ENCODE data around the gene COL21A1.
"Not testable (repeated sequence)": the region's sequence is repeated elsewhere in the genome, so short reads cannot be mapped to it uniquely, and the experiment has no call there.

COL21A1 gene

DNA sequence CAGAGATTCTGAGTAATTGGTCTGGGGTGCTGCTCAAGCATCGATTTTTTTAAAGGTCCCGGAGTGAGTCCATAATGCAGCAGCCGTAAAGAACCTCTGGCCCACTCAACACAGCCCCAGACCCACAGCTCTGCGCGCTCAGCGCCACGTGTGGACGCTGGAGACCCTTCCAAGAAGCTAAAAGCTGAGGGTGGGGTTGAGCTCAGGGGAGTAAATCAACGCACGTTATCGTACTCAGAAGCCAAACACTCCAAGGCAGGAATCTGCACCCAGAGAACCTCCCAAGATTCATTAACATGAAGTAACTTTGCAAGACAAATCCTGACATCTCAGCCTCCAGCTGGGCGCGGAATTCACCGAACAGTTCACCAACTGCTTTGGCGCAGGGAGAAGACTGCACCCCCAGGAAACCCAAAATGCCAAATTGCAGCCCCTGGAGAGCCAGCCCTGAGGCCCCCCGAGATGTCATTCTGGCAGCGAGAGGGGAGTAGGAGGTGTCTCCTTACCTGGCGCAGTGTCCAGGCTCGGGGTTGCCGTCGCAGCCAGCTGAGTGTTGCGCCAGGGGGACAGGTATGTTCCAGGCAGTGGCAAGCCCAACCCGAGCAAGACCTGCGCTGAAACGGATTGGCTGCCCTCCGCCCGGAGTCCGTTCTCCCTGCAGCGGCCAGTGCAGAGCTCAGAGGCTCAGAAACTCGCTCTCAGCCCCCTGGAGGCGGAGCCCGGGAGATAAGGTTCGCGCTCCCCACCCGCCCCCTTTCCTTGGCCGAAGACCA lies at the start of gene COL21A1:
TSS of gene COL21A1 (minus strand) at position 700 of the 773 bp plus-strand sequence. CDS start 64,962 bp downstream, outside the sequence.
- intact Hi-C loops (cut with DNase I) = no loop called here
- DNase-seq = peak in 9 of 10 donors; percentile 10 to 87 (median 33)

DNA sequence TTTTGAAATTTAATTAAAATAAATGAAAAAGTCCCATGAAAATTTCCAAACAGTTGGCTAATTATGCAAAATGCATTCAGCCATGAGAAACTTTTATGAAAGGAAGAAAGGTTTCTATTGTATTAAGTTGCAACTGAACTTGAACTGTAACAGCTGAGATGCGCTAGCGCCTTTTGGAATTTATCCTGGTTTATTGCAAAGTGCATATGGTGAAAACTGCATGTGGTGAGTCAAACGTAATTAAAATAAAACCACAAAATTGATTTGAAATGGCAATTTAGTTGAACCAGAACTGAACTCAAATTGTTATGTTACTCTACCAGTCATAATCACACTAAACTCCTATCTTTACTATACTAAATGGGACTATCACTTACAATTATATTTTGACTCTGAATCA lies 46.4 kb upstream of the COL21A1 start:
- DNase-seq = no peak
- intact Hi-C loops (cut with DNase I) = no loop called here

DNA sequence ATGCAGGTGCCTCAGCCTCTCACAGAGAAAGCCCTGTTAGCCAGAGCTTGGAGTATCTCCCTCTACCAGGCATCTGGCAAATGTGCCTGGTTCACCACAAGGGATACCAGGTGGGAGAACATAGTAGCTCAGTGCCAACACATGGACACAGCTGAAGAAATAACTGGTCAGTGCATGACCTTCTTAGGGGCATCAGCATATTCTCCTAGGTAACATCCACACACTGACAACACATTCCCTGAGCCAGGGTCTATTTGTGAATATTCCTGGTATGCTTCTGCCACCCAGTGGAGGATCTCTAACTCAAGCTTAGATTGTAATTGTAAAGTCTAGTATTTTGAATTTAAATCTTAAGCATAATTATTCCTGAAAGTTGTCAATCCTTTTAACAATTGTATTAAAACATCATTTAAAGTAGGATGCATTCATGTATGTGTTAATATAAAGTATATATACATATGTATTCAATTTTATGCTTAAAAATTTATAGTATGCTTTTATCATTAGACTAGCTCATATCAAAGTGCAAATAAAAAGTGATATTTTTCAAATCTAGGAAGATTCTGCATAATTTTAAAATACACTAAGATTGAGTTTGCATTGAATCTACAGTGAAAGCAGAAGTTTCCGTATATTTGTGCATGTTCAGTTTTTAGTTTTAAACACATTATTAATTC lies 45.3 kb upstream of the COL21A1 start:
- peak in 3 of 10 donors; percentile 8 to 54 (median 10) for DNase-seq
- intact Hi-C loops (cut with DNase I) = loop anchor here (1.0 kb wide), 1 partner anchor 312 kb away; no protein-coding TSS in a partner anchor

DNA sequence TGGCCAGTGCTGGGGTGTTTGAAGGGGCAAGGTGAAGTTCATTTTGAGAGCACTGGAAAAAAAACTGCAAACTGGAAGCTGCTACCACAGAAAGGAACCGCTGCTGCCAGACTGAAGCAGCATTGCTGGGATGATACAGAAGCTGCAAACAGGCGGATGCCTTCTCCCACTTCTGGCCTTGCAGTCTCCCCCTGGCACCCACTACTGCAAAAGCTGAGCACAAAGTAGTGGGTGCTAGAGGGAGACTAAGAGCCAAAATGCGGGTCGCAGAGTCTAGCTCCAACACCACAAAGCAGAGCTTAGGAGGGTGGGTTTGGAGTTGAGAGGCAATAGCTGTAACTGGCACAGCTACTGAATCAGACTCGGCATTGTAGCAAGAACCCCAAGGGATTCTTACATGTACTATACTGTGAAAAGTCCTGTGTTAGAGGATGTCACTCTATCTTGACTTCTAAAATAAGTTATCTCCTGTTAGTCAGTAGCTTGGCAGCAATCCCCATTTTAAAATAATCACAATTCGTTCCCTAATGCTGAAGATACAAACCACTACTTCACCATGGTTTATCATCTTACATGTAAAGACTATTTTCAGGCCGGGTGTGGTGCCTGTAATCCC lies 44.0 kb upstream of the COL21A1 start:
- intact Hi-C loops (cut with DNase I) = no loop called here
- DNase-seq = peak in 2 of 10 donors; percentile 31 to 58

DNA sequence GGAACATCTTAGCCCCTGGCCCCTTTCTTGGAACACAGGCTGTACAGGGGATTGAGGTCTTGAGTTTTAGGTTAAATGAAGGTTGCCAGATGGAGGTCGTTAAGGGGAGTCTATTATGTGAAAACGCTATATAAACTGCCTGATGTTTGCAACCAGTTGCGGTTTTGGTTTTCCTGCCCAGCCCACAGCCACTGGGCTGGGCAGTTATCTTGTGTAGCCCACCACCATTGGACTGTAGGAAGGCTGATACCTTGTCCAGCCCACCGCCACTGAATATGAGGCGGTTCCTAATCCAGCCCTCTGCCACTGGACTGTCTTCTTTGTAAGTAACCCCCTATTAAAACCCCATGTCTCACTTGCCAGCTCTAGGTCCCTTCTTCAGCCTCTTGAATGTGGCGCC lies 42.3 kb upstream of the COL21A1 start:
- no peak for DNase-seq
- intact Hi-C loops (cut with DNase I) = no loop called here

DNA sequence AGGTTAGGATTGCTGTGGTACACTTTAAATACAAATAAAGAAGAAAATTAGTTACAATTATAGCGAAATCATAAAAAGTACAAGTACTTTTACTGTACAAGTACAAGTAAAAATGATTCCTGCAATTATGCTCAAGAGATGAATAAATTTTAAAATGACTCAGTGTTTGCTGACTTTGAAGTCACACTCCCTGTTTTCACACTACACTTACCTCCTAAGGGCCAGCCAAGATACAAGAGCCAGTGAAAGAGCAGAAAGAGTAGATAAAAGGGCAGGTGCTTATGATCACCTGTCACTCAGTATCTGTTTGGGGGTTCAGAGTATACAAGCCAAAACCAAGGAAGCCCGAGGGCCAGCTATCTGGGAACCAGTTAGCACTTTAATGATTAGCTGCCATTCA lies 41.0 kb upstream of the COL21A1 start:
- intact Hi-C loops (cut with DNase I) = no loop called here
- DNase-seq = no peak

DNA sequence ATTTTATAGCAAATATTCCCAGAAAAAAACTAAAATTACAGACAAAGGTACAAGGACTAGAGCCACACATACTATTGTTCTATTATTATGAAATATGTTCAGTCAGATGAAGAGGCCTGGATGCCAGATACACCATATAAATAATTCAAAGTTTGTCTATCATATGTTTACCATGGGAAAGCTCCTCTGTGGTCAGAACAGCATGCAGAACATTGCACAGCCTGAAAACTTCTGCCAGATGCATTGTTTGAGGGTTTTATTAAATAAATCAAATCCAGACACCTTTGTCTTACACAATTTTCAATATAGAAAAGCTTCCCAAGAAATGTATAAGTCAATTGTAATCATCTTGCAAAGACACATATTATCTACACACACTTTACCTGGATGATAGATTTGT lies 35.0 kb upstream of the COL21A1 start:
- intact Hi-C loops (cut with DNase I) = no loop called here
- no peak for DNase-seq

DNA sequence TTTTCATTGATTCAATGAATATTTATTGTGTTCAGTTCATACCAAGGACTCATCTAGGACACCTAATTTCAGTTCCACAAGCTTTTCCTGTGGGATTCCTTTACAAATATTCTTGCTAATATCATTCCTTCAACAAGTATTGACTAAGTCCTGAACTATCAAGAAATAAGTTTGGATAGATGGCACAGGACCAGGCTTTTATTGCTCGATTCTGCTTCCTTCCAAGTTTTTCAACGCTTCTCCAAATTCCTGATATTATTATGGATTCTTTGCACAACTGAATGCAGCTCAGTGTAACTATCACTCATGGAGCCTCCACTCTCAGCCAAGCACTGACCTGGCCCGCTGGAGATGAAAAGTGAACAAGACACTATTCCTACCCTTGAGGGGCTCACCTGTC lies 32.7 kb upstream of the COL21A1 start:
- DNase-seq = no peak
- intact Hi-C loops (cut with DNase I) = no loop called here

DNA sequence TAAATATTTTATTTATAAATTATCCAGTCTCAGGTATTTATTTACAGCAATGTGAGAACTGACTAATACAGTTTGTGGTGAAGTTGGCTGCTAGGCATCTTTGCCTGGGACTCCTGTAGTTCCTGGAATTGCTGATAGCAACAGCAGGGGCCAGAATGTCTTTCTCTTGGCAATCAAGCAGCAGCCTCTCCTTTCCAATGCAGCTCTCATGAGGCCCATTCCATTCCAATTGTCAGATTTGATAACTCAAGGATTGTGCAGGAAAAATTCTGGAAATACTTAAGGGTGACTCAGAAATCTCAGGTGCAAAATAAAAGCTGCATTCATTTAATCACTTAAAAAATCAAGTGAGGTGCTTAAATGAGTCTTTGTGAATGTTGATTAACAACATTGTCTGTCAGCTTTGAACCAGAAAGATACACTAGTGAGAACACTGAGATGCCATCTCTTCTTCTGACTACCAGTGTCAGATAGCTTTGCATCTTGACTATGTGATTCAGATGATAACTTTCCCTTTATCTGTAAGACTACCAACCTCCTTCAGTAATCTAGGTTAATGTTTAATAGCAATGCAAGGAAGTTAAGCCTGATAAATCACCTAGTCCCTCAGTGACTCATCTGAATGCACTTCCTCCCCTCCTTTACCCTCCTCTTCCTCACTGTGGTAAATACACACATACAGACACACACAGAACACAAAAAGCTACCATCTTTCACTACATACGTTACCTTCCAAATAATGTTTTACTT lies 32.1 kb upstream of the COL21A1 start:
- DNase-seq = no peak
- intact Hi-C loops (cut with DNase I) = no loop called here

DNA sequence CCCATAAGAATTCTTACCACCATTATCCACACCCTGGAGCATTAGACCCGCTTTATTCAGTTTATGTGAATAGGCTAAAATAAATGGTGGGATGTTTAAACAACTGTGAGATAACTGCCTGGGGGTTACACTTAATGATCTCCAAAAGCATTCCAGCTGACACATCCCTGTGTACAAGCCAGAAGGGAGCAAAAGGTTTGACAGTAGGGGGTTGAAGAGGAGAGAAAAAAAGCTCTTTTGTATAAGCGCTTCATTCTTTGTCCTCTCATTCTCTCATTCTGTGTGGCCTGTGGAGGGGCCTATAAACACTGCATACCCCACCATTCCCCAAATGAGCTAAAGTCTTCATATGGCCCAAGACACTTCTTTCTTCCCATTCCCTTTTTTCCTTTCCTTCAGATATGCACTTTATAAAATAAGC lies 30.8 kb upstream of the COL21A1 start:
- intact Hi-C loops (cut with DNase I) = no loop called here
- DNase-seq = no peak

DNA sequence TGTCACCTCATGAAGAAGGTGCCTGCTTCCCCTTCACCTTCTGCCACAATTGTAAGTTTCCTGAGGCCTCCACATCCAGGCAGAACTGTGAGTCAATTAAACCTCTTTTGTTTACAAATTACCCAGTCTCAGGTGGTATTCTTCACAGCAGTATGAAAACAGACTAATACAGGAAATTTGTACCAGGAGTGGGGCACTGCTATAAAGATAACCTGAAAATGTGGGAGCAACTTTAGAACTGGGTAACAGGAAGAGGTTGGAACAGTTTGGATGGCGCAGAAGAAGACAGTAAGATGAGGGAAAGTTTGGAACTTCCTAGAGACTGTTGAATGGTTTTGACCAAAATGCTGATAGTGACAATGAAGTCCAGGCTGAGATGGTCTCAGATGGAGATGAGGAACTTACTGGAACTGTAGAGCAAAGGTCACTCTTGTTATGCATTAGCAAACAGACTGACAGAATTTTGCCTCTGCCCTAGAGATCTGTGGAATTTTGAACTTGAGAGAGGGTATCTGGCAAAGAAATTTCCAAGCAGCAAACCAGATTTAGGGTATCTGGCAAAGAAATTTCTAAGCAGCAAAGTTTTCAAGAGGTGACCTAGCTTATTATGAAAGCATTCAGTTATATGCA lies 23.5 kb upstream of the COL21A1 start:
- intact Hi-C loops (cut with DNase I) = no loop called here
- DNase-seq = no peak

DNA sequence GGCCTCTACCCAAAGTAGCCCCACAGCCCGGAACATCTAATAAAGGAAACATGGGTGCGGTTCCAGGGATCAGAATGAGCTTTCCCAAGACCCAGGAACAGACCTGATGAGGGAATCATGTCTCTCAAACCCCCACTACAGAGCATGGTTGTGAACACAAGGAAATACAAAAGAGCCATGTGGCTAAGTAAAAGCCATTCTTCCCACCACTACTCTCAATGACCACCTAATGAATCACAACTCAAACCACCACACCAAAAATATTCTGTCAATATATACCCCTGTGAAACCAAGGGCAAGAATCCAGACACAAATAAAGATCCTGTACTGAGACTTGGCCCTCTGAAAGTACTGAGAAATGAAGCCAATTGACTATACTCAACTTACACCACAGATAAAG lies 20.9 kb upstream of the COL21A1 start:
- DNase-seq = no peak
- intact Hi-C loops (cut with DNase I) = no loop called here

DNA sequence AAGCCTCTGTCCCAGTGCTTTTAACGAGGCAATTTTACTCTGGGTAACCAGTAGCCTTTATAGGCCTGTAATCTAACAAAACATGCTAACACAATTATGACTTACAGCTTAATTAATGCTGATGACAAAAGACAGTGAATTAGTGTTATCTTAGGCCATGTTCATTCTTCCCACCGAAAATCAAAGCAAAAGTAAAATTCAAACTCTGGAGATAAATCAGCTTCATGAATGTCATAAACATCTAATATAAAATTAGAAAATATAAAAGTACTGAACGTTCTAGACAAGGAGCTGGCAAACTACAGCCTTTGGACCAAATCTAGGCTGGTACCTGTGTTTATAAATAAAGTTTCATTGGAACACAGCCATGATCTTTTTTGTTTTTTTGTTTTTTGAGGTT lies 18.6 kb upstream of the COL21A1 start:
- intact Hi-C loops (cut with DNase I) = no loop called here
- no peak for DNase-seq

DNA sequence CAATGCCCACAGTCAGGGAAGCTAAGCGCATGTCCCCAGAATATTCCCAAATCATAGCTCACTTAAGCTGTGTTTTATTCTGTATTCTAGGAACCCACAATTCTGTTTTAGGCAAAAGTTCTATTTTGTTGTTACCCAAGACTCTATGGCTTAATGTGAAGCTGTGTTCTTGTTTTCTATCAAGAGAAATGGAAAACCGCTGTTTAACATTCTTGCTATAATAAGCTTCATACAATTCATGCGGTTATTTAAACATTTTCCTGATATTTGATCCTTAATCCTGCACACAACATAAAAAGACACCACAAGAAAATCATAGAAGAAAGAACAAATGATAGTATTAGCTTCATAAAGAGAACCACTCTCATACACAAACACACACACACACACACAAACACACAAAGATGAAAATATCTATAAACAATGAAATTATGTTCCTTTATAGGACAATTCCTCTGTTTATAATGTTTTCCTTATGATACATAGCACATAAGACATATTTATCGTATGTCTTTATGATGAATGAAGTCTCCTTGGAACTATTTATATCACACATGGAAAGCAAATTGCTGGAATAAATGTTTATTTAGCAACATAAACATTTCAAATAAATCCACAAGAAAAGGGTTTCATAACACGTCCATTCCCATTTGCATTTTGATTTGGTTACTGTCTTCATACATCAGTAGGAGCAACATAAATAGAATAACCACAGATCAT lies 16.4 kb upstream of the COL21A1 start:
- intact Hi-C loops (cut with DNase I) = no loop called here
- no peak for DNase-seq

DNA sequence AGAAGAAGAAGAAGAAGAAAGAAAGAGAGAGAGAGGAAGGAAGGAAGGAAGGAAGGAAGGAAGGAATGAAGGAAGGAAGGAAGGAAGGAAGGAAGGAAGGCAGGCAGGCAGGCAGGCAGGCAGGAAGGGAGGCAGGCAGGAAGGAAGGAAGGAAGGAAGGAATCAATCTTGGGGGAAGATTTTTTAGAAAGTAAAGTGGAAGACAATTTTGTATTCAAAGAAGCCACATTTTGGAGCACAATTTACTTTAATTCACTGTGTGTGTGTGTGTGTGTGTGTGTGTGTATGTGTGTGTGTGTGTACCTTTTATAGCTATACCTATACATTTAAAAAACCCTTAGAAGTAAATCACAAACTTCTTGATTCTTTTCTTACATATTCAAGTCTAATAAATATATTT lies 13.2 kb upstream of the COL21A1 start:
- DNase-seq = not testable (repeated sequence)

DNA sequence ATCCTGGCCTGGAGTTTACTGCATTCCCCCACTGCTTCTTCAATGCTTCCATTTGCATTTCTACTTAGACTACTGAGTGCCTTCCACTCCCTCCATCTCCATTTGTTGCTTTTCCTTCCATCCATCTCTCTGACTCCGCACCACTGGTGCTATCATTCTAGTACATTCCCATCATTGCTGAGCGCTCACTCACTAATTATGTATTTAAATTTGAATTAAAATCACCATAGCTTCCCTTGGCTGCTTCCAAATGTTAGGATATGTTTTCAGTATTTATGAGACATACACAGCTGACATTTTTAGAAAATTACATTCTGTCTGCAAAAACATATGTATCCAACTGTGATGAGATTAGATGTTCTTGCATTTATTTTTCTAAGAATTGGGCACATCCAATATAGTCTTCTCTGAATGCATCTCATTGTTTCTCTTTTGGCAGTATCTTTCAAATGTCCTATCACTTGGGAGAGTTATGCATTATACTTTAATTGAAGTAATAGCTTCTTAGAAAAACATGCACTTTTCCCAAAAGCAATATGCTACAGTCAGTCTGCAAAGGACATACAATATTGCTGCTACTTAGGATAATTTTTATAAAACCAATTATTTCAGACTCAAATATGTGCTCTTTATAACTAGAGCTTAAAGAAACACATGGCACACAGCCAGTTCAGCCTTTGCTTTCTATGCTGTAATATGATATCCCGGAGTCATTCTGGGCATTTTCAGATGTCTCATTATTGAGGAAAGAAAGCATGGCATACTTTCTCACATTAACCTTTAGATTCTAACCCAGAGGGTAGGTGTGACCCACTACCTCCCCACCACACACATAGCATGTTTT lies 12.1 kb upstream of the COL21A1 start:
- intact Hi-C loops (cut with DNase I) = no loop called here
- no peak for DNase-seq

More for the DNA sequence above, 13.2 kb upstream of the COL21A1 start:
- intact Hi-C loops (cut with DNase I) = not testable (repeated sequence)

DNA sequence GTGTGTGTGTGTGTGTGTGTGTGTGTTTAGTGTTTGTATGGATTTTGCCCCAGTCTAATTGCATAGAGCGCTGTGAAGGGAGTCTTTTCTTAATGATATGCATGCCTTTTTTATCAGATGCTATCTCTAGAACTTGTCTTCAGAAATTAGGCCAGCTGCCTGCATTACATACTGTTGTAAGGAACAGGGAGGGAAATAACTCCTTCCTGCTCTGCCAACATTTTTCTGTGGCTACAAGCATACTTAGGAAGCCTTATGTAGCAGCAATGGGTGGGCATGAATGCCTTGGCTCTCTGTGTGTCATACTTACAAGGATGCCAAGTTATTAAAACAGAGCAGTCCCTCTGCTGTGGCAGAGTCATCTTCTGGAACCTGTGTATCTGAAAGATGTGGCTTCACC lies 8.0 kb upstream of the COL21A1 start:
- intact Hi-C loops (cut with DNase I) = no loop called here
- DNase-seq = peak in 1 of 10 donors; percentile 6

DNA sequence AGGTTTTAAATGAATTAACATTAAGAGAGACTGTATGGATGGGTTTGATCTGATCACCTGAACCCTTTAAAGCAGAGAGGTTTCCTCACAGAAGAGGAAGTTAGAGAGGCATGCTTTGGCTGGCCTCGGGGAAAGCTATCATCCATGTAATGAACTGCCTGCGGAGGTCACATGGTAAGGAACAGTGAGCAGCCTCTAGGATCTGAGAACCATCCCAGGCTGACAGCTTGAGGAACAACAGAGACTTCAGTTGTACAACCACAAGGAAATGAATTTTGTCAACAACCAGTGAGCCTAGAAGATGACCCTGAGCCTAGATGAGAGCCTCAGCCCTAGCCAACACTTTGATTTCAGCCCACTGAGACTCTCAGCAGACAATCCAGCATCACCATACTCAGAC lies 2.9 kb upstream of the COL21A1 start:
- intact Hi-C loops (cut with DNase I) = no loop called here
- DNase-seq = no peak

DNA sequence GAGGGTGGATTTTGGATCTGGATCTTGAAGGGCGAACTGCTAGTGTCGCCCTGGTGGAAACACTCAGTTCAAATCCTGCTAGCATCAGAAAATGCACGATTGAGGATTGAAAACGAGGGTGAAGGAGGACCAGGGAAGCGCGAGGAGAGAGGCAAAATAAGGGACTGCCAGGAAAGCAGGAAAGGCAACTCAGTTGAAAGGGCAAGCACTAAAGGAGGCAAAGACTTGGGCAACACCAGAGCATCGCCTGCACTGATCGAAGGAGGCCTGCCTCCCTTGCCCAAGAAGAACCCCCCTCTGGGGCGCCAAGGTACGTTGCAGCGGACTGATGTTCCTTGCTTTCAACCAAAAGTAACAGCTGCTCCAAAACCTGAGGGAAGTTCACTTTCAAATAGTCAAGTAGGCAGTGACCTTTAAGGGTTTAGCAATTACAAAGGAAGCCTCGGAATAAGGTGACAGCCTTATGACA lies 308 bp upstream of the COL21A1 start:
- peak in 1 of 10 donors; percentile 80 for DNase-seq
- intact Hi-C loops (cut with DNase I) = no loop called here

Data from posterior cingulate gyrus (tissue), 11 donors.